IMR-90 (cell line): Measurements from ENCODE around the gene ITGA1. TPM values are rescaled to one million over a fixed set of nuclear protein-coding genes. Genes with fewer than 3 reads are reported as not detected.

ENCODE experiments used
- ATAC-seq: fragments of 200-7000 bp; cut with Tn5 transposase; 2 replicates; pipeline ENCODE4 v1.9.1; 2020; ENCODE audit warnings: low read depth, mild to moderate bottlenecking, moderate library complexity
- BruUV-seq: library from RNA; stranded (reverse); fragments of 400-500 nt; replicated peaks from 2 replicates; lab custom pipeline; 2021; lab: Mats Ljungman, UMichigan
- CTCF ChIA-PET: fragments of 300-600 bp; formaldehyde crosslinking; extraction: SDS; loops from one replicate; lab custom pipeline; 2021; ENCODE audit warnings: antibody characterized with exemption; lab: Yijun Ruan, JAX
- POLR2A ChIA-PET: fragments of 300-600 bp; sonication (Branson Sonifier 250); formaldehyde crosslinking; loops from one replicate; lab custom pipeline; 2022; ENCODE audit warnings: antibody characterized with exemption; ENCODE audit not compliant: unreplicated experiment; lab: Charles Lee
- DNase-seq: peaks from one replicate; pipeline ENCODE4 v3.0.0; 2013
- H2AFZ ChIP-seq: replicated peaks from 2 replicates; pipeline ENCODE3; 2013; ENCODE audit warnings: low read length, mild to moderate bottlenecking; ENCODE audit not compliant: poor library complexity
- H2AK5ac ChIP-seq: 2 replicates; pipeline ENCODE4 v1.6.1; 2013; ENCODE audit warnings: low read depth, low read length, inconsistent platforms
- H2AK9ac ChIP-seq: replicated peaks from 2 replicates; pipeline ENCODE3; 2013; ENCODE audit warnings: mild to moderate bottlenecking, low read depth, low read length, moderate library complexity; ENCODE audit not compliant: poor library complexity
- H2BK120ac ChIP-seq: 2 replicates; pipeline ENCODE4 v1.6.1; 2013; ENCODE audit warnings: low read depth, low read length, inconsistent platforms
- H2BK15ac ChIP-seq: 3 replicates; pipeline ENCODE4 v1.6.1; 2013; ENCODE audit warnings: low read depth, low read length, inconsistent platforms
- H2BK20ac ChIP-seq: 2 replicates; pipeline ENCODE4 v1.6.1; 2013; ENCODE audit warnings: low read depth, mild to moderate bottlenecking, inconsistent platforms, low read length, moderate library complexity
- H2BK5ac ChIP-seq: 2 replicates; pipeline ENCODE4 v1.6.1; 2013; ENCODE audit warnings: mild to moderate bottlenecking, low read depth, low read length, inconsistent platforms; ENCODE audit not compliant: poor library complexity, severe bottlenecking
- H3K14ac ChIP-seq: replicated peaks from 2 replicates; pipeline ENCODE4 v1.6.1; 2013; ENCODE audit warnings: low read depth, low read length, inconsistent platforms
- H3K18ac ChIP-seq: 2 replicates; pipeline ENCODE4 v1.6.1; 2013; ENCODE audit warnings: low read depth, low read length, control low read depth
- H3K23ac ChIP-seq: 2 replicates; pipeline ENCODE4 v1.6.1; 2013; ENCODE audit warnings: low read depth, low read length, inconsistent platforms
- H3K27ac ChIP-seq: 2 replicates; pipeline ENCODE4 v1.5.1; 2013; ENCODE audit warnings: mild to moderate bottlenecking, control low read depth, low read length; ENCODE audit not compliant: insufficient read depth
- H3K27me3 ChIP-seq: 2 replicates; pipeline ENCODE4 v1.6.1; 2013; ENCODE audit warnings: low read length; ENCODE audit not compliant: control insufficient read depth, insufficient read depth
- H3K36me3 ChIP-seq: 2 replicates; pipeline ENCODE4 v1.6.1; 2013; ENCODE audit warnings: low read length, mixed read lengths; ENCODE audit not compliant: control insufficient read depth, insufficient read depth
- H3K4ac ChIP-seq: 2 replicates; pipeline ENCODE4 v1.6.1; 2013; ENCODE audit warnings: low read depth, low read length, inconsistent platforms
- H3K4me1 ChIP-seq: 2 replicates; pipeline ENCODE4 v1.6.1; 2013; ENCODE audit warnings: low read length, mixed read lengths; ENCODE audit not compliant: control insufficient read depth, insufficient read depth
- H3K4me2 ChIP-seq: 2 replicates; pipeline ENCODE4 v1.6.1; 2013; ENCODE audit warnings: low read depth, mild to moderate bottlenecking, control low read depth, low read length, moderate library complexity
- H3K4me3 ChIP-seq: 2 replicates; pipeline ENCODE4 v1.5.1; 2013; ENCODE audit warnings: low read depth, mild to moderate bottlenecking, control low read depth, low read length, moderate library complexity; ENCODE audit not compliant: insufficient read depth
- H3K56ac ChIP-seq: 2 replicates; pipeline ENCODE4 v1.6.1; 2013; ENCODE audit warnings: low read length, inconsistent platforms; ENCODE audit not compliant: insufficient read depth; ENCODE audit errors: extremely low read depth
- H3K79me1 ChIP-seq, 2 experiments: 2 replicates each; pipeline ENCODE4 v1.6.1; 2013; ENCODE audit warnings: low read length in 2 of 2, inconsistent platforms in 1 of 2, low read depth in 1 of 2
- H3K9ac ChIP-seq: 2 replicates; pipeline ENCODE4 v1.6.1; 2013; ENCODE audit warnings: low read depth, low read length, control low read depth
- H3K9me1 ChIP-seq: 2 replicates; pipeline ENCODE4 v1.6.1; 2013; ENCODE audit warnings: low read length, inconsistent platforms; ENCODE audit not compliant: insufficient read depth
- H3K9me3 ChIP-seq: 2 replicates; pipeline ENCODE4 v1.6.1; 2013; ENCODE audit warnings: low read length; ENCODE audit not compliant: control insufficient read depth, insufficient read depth
- H4K20me1 ChIP-seq: 2 replicates; pipeline ENCODE4 v1.6.1; 2013; ENCODE audit warnings: low read length, inconsistent platforms; ENCODE audit not compliant: insufficient read depth
- H4K5ac ChIP-seq: 2 replicates; pipeline ENCODE4 v1.6.1; 2013; ENCODE audit warnings: mild to moderate bottlenecking, low read depth, low read length, control low read depth
- H4K8ac ChIP-seq, 2 experiments: 2 replicates each; pipeline ENCODE4 v1.6.1; 2013; ENCODE audit warnings: low read depth in 2 of 2, low read length in 2 of 2, control low read depth in 1 of 2, inconsistent platforms in 1 of 2
- H4K91ac ChIP-seq: 2 replicates; pipeline ENCODE4 v1.6.1; 2013; ENCODE audit warnings: low read depth, low read length, inconsistent platforms; ENCODE audit not compliant: insufficient read depth
- BHLHE40 ChIP-seq: fragments of 150-350 bp; IDR thresholded peaks from 2 replicates; pipeline ENCODE4 v1.6.1; 2016; ENCODE audit warnings: mild to moderate bottlenecking, low read depth, low read length
- CEBPB ChIP-seq: IDR thresholded peaks from 2 replicates; pipeline ENCODE4 v1.6.1; 2012; ENCODE audit warnings: low read depth, low read length, improper control_type of control experiment
- CHD1 ChIP-seq: IDR thresholded peaks from 2 replicates; pipeline ENCODE4 v1.6.1; 2012; ENCODE audit warnings: low read depth, low read length, improper control_type of control experiment
- ELK1 ChIP-seq: fragments of 150-350 bp; IDR thresholded peaks from 2 replicates; pipeline ENCODE4 v1.6.1; 2016; ENCODE audit warnings: low read depth, mild to moderate bottlenecking, low read length, moderate library complexity, borderline replicate concordance
- FOS ChIP-seq: fragments of 150-350 bp; IDR thresholded peaks from 2 replicates; pipeline ENCODE4 v1.6.1; 2016; ENCODE audit warnings: low read depth, low read length
- MAFK ChIP-seq: IDR thresholded peaks from 2 replicates; pipeline ENCODE4 v1.6.1; 2012; ENCODE audit warnings: low read depth, low read length, improper control_type of control experiment
- MAZ ChIP-seq: IDR thresholded peaks from 2 replicates; pipeline ENCODE4 v1.6.1; 2012; ENCODE audit warnings: low read depth, mild to moderate bottlenecking, low read length, improper control_type of control experiment, moderate library complexity, borderline replicate concordance
- MXI1 ChIP-seq: IDR thresholded peaks from 2 replicates; pipeline ENCODE4 v1.6.1; 2012; ENCODE audit warnings: low read depth, mild to moderate bottlenecking, low read length, moderate library complexity, borderline replicate concordance
- NFE2L2 ChIP-seq: fragments of 150-350 bp; IDR thresholded peaks from 2 replicates; pipeline ENCODE4 v1.6.1; 2016; ENCODE audit warnings: low read depth, mild to moderate bottlenecking, low read length
- POLR2A ChIP-seq: IDR thresholded peaks from 2 replicates; pipeline ENCODE4 v1.6.1; 2012; ENCODE audit warnings: mild to moderate bottlenecking, low read depth, low read length
- RAD21 ChIP-seq: IDR thresholded peaks from 2 replicates; pipeline ENCODE4 v1.6.1; 2012; ENCODE audit warnings: low read length, improper control_type of control experiment
- RCOR1 ChIP-seq: IDR thresholded peaks from 2 replicates; pipeline ENCODE4 v1.6.1; 2012; ENCODE audit warnings: mild to moderate bottlenecking, low read length, improper control_type of control experiment; ENCODE audit not compliant: insufficient replicate concordance
- RFX5 ChIP-seq: IDR thresholded peaks from 2 replicates; pipeline ENCODE4 v1.8.0; 2012; ENCODE audit warnings: low read depth, mild to moderate bottlenecking, low read length, moderate library complexity
- SMC3 ChIP-seq: fragments of 150-350 bp; IDR thresholded peaks from 2 replicates; pipeline ENCODE4 v1.6.1; 2016; ENCODE audit warnings: low read depth, mild to moderate bottlenecking, antibody characterized with exemption, low read length, moderate library complexity
- WGBS, 2 experiments: methylation state at CpG; one replicate each; pipeline versions ENCODE4 v1.1.5 to v1.1.7; 2013; ENCODE audit warnings: missing lambda C conversion rate in 2 of 2; ENCODE audit not compliant: insufficient read length in 1 of 2; ENCODE audit errors: extremely low coverage in 2 of 2; 5-methylcytosine and 5-hydroxymethylcytosine counted together
- dilution Hi-C: fragments of 300-500 bp; cut with HindIII; formaldehyde crosslinking; loops from one replicate; pipeline ENCODE4 v1.14.3; 2018; ENCODE audit warnings: low sequenced_read_pairs; ENCODE audit not compliant: unreplicated experiment
- in situ Hi-C: fragments of 300-500 bp; cut with MboI; formaldehyde crosslinking; loops from 3 replicates; pipeline ENCODE4 v1.14.3; 2019; ENCODE audit warnings: low sequenced_read_pairs, inconsistent platforms, mixed read lengths
- intact Hi-C: fragments of 100-400 bp; cut with micrococcal nuclease; formaldehyde crosslinking; loops from 2 replicates; pipeline ENCODE4 v1.10.0; 2022
- polyA plus RNA-seq, 3 experiments: library from polyadenylated mRNA; depleted of rRNA; stranded (reverse); fragments of >200 nt; gene quantifications; 2 replicates each; pipeline ENCODE4 v1.2.3, GENCODE V29; 2012; ENCODE audit warnings: low replicate concordance in 1 of 3
- total RNA-seq: library from RNA; depleted of rRNA; stranded (reverse); fragments of >200 nt; gene quantifications from 2 replicates; pipeline ENCODE4 v1.2.3, GENCODE V29; 2012
- TF ChIP-seq, protein P1 (sequence below): conservative IDR thresholded peaks from 2 replicates; pipeline ENCODE4 v1.5.1; 2012; ENCODE audit warnings: mild to moderate bottlenecking, low read depth, low read length, improper control_type of control experiment
- TF ChIP-seq, protein P2 (sequence below): fragments of 150-350 bp; IDR thresholded peaks from 2 replicates; pipeline ENCODE4 v1.6.1; 2017; ENCODE audit warnings: mild to moderate bottlenecking, antibody characterized with exemption, low read length, low read depth

Gene ITGA1
- total and polyA plus RNA-seq, 2 of the 4 experiments (the other 2 are of a cell fraction) = 22.3 to 95.2 TPM

- TF ChIP-seq, protein P1, sequence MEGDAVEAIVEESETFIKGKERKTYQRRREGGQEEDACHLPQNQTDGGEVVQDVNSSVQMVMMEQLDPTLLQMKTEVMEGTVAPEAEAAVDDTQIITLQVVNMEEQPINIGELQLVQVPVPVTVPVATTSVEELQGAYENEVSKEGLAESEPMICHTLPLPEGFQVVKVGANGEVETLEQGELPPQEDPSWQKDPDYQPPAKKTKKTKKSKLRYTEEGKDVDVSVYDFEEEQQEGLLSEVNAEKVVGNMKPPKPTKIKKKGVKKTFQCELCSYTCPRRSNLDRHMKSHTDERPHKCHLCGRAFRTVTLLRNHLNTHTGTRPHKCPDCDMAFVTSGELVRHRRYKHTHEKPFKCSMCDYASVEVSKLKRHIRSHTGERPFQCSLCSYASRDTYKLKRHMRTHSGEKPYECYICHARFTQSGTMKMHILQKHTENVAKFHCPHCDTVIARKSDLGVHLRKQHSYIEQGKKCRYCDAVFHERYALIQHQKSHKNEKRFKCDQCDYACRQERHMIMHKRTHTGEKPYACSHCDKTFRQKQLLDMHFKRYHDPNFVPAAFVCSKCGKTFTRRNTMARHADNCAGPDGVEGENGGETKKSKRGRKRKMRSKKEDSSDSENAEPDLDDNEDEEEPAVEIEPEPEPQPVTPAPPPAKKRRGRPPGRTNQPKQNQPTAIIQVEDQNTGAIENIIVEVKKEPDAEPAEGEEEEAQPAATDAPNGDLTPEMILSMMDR = no peak
- no peak for TF ChIP-seq MAZ
- TF ChIP-seq, protein P2, sequence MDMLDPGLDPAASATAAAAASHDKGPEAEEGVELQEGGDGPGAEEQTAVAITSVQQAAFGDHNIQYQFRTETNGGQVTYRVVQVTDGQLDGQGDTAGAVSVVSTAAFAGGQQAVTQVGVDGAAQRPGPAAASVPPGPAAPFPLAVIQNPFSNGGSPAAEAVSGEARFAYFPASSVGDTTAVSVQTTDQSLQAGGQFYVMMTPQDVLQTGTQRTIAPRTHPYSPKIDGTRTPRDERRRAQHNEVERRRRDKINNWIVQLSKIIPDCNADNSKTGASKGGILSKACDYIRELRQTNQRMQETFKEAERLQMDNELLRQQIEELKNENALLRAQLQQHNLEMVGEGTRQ = no peak
- no peak for TF ChIP-seq MAFK
- TF ChIP-seq CEBPB = no peak
- TF ChIP-seq POLR2A = no peak
- TF ChIP-seq CHD1 = no peak
- no peak for TF ChIP-seq RFX5
- TF ChIP-seq BHLHE40 = no peak
- no peak for TF ChIP-seq MXI1
- TF ChIP-seq RAD21 = no peak
- TF ChIP-seq SMC3 = no peak
- no peak for TF ChIP-seq NFE2L2
- no peak for TF ChIP-seq ELK1
- TF ChIP-seq RCOR1 = no peak
- no peak for TF ChIP-seq FOS
- Histone ChIP-seq H3K14ac (0 out of 2 replicates have a peak overlapping the region, but pooled peaks have one; percentile 28), H2AFZ (no peak overlapping the region), H2BK120ac (no peak overlapping the region), H4K20me1 (peaks cover 10% of the 10 kb centered on the region; the same call in 1 of the 2 replicates), H3K18ac (no peak overlapping the region), H2BK20ac (no peak overlapping the region), H3K4ac (no peak overlapping the region), H2AK9ac (no peak overlapping the region), H3K9me3 (no peaks in the 10 kb centered on the region), H3K79me1 (peaks cover 0 to 61% of the 10 kb centered on the region in 2 experiments; a peak in 2 of 4 replicates), H3K4me2 (no peak overlapping the region), H3K56ac (no peak overlapping the region), H3K23ac (0 out of 2 replicates have a peak overlapping the region, but pooled peaks have one; percentile 14), H3K4me1 (peaks cover 15% of the 10 kb centered on the region), H2BK5ac (no peak overlapping the region), H2BK15ac (no peak overlapping the region), H4K91ac (no peak overlapping the region), H3K36me3 (peaks cover 5% of the 10 kb centered on the region; the same call in 1 of the 2 replicates), H3K9ac (no peak overlapping the region), H2AK5ac (no peak overlapping the region), H3K27ac (no peak overlapping the region), H4K5ac (no peak overlapping the region), H3K4me3 (no peak overlapping the region), H3K9me1 (peaks cover 8% of the 10 kb centered on the region; the same call in 1 of the 2 replicates), H4K8ac (no peak overlapping the region), H3K27me3 (no peaks in the 10 kb centered on the region)
- dilution Hi-C loops = no loop called here
- ChIA-PET CTCF (interaction anchor here (0.8 kb wide), 1 partner anchor 63 kb away, joined by 3 read pairs; no protein-coding TSS in a partner anchor), POLR2A (interaction anchor here (0.6 kb wide), 1 partner anchor 117 kb away, joined by 3 read pairs; no protein-coding TSS in a partner anchor)
- BruUV-seq = no TSS peak
- DNase-seq (peak; percentile 57), ATAC-seq (0 out of 2 replicates have a peak, but pooled peaks have one; percentile 13)
- intact Hi-C loops = loop anchor here (5.0 kb wide), 1 partner anchor 33 kb away; no protein-coding TSS in a partner anchor
- in situ Hi-C loops = no loop called here
- 100% methylated on average over 1 of the region's 1 CpG; no CpG with 5 or more reads in 1 of the 2 experiments for WGBS, 2 experiments
These were observed 206.6 kb downstream of the ITGA1 start for GRCh38 chr5:52994266-52994665.
